Stimulated activated CD4-positive, alpha-beta T cell treated with anti-CD3 and anti-CD28 coated beads, Interleukin-1b, Interleukin-23, amount 100 ng/mL, for 4 hours (primary cell): ENCODE data around the gene KCNJ16.
"Not testable (repeated sequence)": the region's sequence is repeated elsewhere in the genome, so short reads cannot be mapped to it uniquely, and the experiment has no call there.

Experiments
- DNase-seq, 2 donors: peaks; one replicate each; pipeline ENCODE4 v3.0.0-alpha.2; 2020; ENCODE audit warnings: low read depth in 2 of 2

KCNJ16 gene

DNA sequence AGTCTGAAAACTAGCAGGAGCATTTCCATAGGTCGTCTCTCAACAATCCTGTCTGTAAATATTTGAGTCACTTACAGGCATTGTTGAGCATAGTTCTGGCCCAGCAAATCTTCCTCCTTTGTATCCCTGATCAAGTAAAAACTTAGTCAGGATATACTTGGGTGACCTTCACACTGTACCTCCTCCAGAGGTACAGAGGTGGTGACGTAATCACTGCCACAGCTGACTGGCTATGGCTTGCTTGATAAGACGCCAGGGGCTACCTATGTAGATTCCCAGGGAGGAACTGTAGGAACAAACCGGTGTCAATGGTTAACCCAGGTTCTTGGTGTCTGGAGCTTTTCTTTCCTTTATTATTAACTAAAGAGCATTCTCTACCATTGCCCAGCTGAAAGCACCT is at the start of gene KCNJ16:
KCNJ16 (plus strand) TSS at position 270 of the 400 bp plus-strand sequence. CDS start 56,863 bp downstream, outside the sequence.
- no peak for DNase-seq

DNA sequence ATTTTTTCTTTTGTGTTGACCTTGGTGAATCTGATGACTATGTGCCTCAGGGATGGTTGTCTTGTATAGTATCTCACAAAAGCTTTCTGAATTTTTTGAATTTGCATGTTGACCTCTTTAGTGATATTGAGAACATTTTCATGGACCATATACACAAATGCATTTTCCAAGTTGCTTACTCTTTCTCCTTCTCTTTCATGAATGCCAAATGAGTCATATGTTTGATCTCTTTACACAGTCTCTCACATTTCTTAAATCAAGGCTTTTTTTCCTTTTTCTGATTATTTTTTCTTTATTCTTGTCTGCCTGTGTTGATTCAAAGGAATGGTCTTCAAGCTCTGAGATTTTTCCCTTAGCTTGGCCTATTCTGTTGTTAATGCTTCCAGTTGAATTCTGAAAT is 46.6 kb upstream of the KCNJ16 start:
- no peak for DNase-seq

DNA sequence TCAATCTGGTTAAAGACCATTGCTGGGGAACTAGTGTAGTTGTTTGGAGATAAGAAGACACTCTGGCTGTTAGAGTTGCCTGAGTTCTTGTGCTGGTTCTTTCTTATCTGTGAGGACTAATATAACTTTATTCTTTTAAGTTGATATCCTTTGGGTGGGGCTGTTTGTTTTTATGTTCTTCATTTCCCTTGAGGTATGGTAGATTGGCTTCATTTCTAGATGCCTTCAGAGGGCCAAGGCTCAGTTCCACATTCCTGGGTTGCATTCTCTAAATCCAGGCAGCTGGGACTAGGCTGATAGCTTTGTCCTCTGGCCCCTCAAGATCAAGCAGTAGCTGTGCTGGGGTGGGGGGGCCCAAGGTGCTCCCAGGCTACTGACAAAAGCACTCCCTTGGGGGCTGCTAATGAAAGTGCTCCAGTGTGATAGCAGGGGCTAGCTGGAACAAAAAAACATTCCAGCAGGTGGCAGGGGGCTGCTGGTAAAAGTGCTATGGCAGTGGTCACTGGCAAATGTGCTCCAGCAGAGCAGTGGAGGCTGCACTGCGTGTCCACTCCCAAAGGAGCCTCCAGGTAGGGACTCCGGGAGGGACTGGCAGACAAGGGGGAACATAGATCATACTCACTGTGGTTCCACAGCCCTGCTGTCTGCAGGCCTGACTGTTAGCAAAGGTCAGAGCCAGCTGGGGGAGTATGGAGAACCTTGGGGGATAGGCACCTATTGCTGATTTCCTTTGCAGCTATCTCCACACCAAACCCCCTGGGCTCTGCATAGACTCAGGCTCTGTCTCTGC is 45.9 kb upstream of the KCNJ16 start:
- DNase-seq = no peak

DNA sequence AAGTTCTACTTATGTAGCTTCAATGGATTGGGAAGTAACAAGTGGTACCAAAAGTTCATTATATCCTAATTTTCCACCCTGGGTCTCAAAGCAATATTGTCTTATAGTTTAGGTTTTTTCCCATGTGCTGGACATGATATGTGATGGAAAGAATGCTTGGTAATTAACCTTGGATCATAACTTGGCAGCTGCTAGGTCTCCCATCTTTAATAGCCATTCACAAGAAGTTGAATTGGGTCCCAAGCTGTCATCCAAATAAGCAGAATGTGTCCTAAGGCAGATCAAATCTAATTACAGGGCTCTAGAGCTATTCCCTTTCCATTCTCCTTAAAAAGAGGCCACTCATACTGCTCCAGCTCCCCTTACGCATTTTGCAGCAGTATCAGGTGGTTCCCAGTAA is 44.7 kb upstream of the KCNJ16 start:
- DNase-seq = no peak

DNA sequence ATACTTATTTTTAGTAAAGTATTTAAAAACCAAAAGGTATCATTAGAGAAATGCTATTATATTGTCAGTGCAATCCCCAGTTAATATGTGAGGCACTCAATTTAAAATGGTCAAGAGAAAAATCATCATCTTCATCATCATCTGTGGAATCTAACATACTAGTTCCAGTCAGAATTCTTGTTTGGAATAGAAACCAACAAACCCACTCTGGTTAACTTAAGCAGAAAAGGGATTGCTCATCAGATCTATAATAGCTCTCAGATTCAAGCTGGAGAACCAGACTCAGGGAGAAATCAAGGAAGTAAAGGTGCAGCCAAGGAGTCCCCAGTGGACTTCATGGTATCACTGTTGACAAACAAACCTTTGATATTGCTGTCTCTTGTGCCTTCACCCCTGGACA is 43.7 kb upstream of the KCNJ16 start:
- no peak for DNase-seq

DNA sequence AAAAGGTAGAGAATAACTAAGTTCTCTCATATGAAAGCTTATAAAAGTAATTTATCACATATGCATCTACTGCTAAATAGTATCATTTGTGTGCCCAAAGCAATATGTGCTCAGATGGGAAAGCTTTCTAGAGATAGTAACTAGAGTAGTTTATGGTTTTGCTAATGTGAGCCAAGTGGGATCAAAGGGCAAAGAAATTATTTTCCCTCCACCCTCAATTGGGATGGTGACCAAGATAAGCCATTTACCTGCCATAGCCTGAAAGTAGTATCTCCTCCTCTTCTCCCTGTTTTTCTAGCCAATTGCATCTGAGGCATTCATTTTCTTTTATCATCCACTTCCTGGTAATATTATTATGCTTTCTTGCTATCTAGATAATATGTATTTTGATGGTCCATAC is 41.9 kb upstream of the KCNJ16 start:
- no peak for DNase-seq

DNA sequence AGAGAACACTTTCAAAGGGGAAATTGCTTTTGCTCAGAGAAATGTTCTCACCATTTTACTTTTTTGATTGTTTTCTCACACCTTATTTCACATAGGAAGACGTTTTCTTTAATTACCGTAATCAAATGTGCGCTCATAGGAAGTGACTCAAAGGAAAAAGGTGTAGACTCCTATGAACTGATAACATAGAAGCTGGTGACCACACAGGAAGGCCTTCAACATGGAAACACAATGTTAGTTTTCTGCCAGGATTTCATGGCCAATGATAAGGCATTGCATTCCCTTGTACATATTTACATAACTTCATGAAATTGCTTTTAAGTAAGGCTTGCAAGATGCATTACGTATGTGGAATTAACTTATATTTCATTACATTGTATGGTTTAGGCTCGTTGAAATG is 40.9 kb upstream of the KCNJ16 start:
- no peak for DNase-seq

DNA sequence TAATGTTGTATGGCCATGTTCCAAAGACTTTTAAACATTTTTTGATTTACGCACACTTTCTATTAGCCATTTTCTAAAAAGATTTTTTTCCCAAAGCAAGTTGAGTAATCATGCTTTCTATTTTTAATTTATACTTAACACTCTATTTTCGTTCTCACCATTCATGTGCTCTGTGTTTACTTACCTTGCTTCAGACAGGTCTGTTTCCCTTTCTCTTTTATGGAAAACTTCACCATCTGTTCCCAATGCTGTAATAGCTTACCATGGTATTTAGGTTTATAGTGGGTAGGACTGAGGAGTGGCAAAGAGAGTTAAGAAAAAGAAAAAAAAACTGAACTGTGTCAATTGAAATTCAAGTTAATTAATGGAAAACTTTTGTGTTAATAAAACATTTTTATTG is 37.5 kb upstream of the KCNJ16 start:
- DNase-seq = no peak

DNA sequence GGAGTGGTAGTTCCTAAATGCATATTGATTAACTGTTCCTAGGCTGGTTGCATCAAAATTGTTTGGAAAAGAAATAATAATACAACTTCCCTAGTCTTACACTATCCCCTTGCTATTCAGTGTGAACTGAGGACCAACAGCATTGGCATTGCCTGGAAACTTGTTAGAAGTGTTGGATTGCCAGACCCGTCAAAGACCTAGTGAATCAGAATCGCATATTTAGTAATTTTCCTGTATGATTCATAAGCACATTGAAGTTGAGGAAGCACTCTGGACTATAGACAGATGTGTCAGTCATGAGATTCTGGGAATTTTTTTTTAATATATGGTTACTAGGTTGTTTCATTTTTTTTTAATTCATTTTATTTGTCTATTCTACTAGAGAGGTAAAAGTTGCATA is 34.7 kb upstream of the KCNJ16 start:
- DNase-seq = no peak

DNA sequence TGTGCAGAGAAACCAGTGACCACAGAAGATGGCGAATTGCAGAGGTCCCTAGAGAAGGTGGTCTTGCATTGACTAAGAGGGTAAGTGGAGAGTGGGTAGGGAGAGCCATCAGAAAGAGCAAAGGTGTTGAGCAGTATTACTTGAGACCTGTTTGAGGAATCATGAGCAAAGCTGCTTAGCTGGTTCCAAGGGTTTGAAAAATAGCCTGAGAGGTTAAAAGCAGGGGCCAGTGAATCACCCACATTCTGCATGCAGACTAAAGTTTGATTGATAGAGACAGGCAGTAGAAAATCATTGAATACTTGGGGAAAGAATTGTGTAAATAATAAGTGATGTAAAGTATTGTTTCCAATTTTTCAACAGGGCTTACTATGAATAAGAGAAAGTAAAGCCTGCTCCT is 34.0 kb upstream of the KCNJ16 start:
- DNase-seq = no peak

DNA sequence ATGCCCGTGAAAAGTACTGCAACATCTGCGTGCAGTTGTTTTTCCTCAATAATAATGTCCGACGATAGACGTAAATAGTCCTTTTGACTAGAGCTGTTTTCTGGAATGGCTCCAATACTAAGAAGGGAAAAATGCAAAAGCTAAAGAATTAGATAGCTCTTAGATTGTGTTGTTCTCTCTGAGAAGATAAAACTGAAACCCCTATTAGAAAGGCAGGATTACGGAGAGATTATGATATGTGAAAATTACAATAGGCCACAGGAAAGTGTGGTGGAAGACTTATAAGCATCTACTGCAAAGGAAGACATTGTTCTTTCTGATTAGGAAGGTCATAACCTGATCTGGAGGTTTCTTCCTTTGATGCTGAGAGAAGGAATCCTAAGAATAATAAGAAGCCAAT is 33.5 kb upstream of the KCNJ16 start:
- DNase-seq = no peak

DNA sequence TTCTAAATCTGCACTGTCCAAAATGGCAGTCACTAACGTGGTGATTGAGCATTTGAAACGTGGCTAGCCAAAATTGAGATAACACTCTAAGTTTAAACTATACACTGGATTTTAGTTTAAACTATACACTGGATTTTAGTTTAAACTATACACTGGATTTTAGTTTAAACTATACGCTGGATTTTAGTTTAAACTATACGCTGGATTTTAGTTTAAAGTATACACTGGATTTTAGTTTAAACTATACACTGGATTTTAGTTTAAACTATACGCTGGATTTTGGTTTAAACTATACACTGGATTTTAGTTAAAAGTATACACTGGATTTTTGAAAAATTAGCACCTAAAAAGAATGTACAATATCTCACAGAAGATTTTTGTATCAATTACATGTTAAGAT is 29.2 kb upstream of the KCNJ16 start:
- not testable (repeated sequence) for DNase-seq

DNA sequence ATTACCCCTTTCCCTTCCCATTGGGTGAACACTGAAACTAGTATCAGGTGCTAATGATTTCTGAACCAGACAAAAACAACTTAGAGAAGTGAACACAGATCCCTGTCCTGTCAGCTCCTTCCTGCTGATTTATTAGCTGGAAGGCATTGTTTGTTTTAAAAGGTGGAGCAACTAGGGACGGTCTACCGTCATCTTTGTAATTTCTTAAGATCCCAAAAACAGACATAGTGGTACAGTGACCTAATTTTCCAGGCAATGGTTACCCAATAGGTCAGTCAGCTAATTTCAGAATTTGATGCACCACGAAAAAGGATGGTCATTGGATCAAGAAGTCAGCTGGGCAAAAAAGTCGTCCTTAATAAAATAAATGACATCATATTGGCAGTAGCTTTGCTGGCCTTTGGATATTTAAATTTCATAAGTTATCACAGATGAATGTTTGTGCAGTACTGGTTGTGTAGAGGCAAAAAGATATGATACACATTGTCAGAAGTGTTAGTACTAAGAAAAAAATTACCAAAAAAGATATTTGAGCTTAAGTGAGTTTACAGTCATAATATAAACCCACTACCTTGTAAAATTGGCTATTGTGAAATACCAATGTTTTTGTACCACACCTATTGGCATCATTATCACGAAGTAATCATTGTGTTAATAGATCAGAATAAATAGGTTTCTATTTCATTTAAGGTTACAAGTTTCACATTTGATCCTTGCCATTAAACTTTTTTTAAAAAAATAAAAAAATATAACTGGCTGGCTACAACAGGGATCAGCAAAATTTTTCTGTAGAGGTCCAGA is 27.2 kb upstream of the KCNJ16 start:
- no peak for DNase-seq

DNA sequence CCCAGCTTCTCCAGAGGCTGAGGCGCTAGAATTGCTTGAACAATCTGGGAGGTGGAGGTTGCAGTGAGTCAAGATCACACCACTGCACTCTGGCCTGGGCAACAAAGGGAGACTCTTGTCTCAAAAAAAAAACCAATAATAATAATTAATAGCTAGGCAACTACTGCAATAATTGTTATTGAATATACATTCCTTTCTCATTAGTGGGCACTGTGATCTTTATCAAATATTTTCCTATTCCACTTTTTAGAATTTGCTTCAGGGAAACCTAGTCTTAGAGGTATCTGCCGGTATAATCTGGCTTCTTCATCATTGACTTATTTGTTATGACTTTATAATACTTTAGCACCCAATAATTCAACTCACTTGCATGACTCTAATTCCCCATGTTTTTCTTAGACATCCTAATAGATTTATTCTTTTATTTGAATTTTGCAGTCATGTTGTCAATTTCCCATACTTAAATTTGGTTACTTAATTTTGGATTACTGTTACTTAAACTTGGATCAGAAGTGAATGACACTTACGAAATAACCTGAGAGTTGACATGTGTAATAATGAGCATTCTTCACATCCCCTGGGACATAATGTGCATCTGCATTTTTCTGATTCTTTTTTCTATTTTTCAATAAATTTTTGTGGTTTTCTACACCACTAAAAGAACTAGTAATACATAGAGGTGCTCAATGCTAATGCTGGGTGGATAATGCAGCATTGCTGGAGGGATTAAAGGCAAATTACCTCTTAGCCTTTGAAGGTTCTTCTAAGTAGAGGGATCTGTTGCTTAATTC is 25.0 kb upstream of the KCNJ16 start:
- DNase-seq = no peak

DNA sequence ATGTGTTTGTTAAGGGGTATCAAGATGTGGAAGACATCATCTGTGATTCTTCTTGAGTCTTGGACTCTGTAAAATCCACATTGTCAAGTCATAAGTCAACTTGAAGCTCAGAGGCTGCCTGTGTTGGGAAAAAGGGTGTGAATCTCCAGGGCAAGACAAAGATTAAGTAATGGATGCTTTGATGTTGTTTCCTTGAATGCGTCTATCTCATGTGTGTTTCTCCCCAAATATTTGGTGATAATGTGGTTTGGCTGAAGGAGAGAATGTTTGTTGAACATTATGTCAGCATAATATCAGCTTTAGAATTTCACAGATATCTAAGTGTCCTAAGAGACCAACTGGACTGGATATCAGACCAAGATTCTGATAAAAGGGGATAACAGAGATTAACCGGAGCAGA is 24.1 kb upstream of the KCNJ16 start:
- no peak for DNase-seq

DNA sequence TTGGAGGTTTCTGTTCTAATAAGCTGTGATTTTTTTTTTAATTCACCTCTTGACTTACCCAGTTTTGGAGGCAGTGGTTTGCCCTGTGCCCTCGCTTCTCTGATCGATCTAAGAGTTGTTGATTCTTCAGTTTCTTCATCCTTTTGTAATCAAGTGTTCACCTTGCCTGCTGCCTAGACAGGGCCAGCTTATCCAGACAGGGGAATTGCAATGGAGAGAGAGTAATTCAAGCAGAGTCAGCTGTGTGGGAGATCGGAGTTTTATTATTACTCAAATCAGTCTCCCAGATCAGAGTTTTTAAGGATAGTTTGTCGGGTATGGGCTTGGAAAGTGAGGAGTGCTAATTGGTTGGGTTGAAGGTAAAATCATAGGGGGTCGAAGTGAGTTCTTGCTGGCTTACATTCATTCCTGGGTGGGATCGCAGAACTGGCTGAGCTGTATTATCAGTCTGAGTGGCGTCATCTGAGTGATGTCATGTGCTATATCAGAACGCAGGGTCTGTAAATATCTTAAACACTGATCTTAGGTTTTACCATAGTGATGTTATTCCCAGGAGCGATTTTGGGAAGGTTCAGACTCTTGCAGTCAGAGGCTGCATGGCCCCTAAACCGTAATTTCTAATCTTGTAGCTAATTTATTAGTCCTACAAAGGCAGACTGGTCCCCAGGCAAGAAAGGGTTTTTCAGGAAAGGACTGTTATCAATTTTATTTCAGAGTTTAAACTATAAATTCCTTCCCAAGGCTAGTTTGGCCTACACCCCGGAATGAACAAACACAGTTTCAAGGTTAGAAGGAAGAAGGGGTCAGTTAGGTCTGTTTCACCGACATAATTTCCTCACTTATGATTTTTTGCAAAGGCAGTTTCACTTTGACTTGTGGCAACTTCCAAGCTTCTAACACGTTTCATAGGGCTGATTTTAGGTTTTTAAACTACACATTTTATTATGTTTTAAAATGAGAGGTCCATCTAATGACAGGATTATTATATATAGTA is 21.5 kb upstream of the KCNJ16 start:
- DNase-seq = no peak

DNA sequence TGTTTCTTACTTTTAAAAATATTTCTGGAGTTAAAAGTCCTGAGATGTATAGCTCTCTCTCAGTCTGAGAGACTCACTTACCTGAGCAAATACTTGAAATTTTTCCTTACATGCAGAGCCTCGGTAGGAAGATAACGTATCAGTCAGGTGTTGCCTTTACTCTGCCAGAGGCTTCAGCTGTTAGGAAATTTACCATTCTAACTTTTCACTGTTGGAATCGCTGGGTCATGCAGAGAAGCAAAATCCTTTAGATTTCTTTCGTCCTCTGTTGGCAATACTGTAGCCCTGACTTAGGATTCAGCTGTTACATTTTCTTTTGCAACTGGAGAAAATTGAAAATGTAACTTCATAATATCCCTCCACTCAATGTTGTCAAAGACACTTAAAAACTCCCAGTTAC is 20.0 kb upstream of the KCNJ16 start:
- no peak for DNase-seq

DNA sequence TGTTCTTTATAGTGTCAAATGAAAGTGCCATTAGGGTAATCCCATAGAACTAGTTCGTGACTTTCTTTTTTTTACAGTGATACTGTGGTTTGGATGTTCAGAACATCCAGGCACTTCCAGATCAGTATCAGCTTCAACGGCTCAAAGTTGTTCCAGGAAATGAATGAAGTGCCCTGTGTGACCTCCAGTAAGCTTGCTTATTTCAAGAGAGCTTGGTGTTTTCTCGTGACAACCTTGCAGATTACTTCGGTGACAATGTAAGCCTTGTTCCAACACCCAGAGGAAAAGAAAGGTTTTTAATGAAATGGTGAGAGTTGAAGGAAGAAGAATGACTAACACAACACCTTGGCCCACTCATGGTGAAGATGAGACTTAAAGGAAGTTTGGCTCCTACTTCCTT is 16.0 kb upstream of the KCNJ16 start:
- DNase-seq = no peak

DNA sequence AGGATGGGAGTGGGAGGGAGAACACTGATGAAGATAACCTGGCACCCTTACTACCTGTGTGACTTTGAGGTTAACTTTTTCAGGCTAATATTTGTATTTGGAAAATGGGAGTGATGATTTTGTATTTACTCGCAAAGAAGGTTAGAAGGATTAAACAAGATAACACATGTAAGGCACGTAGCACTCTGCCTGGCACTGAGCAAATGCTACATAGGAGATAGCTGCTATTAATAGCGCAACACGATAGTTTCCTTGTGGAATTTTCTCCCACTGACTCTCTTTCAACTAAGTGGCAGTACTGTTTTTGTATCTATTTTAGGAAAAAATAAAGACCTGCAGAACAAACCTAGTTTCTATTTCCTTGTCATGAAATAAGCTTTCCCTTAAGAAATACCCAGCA is 15.4 kb upstream of the KCNJ16 start:
- no peak for DNase-seq

DNA sequence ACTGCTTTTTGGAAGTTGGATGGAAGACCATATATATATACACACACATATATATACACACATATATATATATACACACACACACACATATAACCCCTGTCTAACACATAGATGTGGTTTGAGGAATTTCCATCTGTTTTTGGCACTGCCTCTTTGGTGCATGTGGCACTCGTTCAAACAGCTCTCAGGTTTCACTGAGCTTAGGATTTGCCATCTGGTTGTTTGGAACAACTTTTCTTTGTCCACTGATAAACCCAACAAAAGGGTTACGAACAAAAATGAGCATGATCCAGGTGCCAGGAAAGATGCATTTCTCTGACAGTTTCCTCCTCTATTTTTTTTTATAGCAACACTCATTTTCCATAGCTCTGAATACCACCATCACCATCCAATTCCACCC is 14.6 kb upstream of the KCNJ16 start:
- no peak for DNase-seq

DNA sequence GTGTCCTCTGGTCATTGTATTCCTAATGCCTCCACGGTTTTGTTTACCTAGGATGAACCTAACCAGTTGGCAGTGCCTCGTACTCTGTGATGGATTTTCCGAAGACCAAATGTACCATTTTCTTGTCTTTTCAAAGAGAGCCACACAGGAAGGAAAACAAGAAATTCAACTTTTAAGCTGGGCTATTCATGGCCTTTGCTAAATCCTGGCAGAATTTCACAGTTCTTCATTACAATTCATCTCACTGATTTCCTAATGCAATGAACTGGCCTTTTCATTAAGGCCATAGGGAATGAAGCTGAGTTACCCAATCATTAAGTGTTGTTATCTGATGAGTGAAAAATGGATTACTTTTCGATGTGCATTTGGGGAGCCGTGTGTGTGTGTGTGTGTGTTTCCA is 7.9 kb upstream of the KCNJ16 start:
- no peak for DNase-seq
